ENCODE measurements around the gene UPF1. TPM values are rescaled to one million over a fixed set of nuclear protein-coding genes. Genes with fewer than 3 reads are reported as not detected.
A peak's percentile ranks its signal among the peaks of the same experiment; 100 is the strongest.
"Not testable (repeated sequence)": the region's sequence is repeated elsewhere in the genome, so short reads cannot be mapped to it uniquely, and the experiment has no call there.

The UPF1 gene
- total and polyA plus RNA-seq, 4 experiments from 2014 or later = 2.6 to 130 (median 74.3) TPM

DNA sequence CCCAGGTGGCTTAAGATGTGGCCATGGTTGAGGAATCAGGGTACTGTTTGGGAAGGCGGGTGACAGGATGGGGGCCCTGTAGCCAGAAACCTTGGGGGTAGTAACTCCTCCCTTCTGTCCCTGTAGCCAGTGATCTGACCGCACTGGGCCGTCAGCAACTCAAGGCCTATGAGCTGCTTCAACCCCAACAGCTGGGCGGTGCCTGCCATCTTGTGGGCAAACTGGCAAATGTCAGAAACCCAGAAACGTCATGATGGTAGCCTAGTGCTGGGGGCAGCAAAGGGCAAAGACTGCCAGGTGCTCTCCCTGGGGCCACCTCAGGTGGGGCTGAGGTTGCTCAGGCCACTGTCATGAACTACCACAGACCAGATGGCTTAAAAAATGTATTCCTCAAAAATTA lies 83.9 kb downstream of the UPF1 start:
- H3K4me1 ChIP-seq (ENCODE audit: insufficient read depth, low read length) = peaks cover 46% of the 10 kb centered on the region
- H3K27me3 ChIP-seq (ENCODE audit: insufficient read depth, low read length) = no peaks in the 10 kb centered on the region
- Mint-ChIP-seq H3K4me3 (peak overlapping the region in 5 of 8 donors; percentile 20 to 59 (median 34)), H3K27me3 (no peaks in the 10 kb centered on the region), H3K4me1 (peaks cover 20 to 71% (median 37%) of the 10 kb centered on the region in 4 donors), H3K27ac (peak overlapping the region in 2 of 7 donors; percentile 41 to 42), H3K36me3 (peaks cover 15 to 41% of the 10 kb centered on the region in 2 donors), H3K9me3 (no peaks in the 10 kb centered on the region)
- no peak overlapping the region for H3K27ac ChIP-seq (ENCODE audit: low read depth, low read length)
- no peak for DNase-seq
- no peaks in the 10 kb centered on the region for H3K9me3 ChIP-seq (ENCODE audit: control insufficient read depth in 1 of 2, low read length in 2 of 2)
- intact Hi-C loops (cut with micrococcal nuclease) = loop anchor here (5.0 to 10.0 kb wide), 4 partner anchors 51 to 1358 kb away; partner anchors contain the start of genes ARMC6, BORCS8, COLGALT1 and RFXANK
- POLR2A ChIA-PET (ENCODE audit: partially characterized antibody) = no interaction called here
- peaks cover 14% of the 10 kb centered on the region for H3K36me3 ChIP-seq (ENCODE audit: insufficient read depth, low read length)
- CTCF ChIA-PET (ENCODE audit: partially characterized antibody) = no interaction called here
- no peak overlapping the region for H3K4me3 ChIP-seq (ENCODE audit: low read length in 2 of 2)

DNA sequence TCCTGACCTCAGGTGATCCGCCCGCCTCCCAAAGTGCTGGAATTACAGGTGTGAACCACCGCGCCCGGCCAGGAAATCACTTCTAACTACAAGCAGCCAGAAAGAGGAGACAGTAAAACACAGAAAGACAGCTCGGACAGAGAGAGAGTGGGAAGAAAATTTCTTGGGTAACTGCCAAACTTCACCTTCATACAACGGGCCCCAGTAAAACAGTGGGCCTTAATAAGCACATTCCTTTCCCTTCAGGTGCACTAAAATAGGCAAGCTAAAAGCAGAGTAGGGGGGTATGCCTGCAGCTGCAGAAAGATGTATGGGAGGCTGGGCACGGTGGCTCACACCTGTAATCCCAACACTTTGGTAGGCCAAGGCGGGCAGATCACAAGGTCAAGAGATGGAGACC lies 85.8 kb downstream of the UPF1 start:
- POLR2A ChIA-PET (ENCODE audit: partially characterized antibody) = interaction anchor here (3.2 kb wide), 1 partner anchor 329 kb away, joined by 20 read pairs; the partner anchor contains the start of gene REX1BD
- H3K27me3 ChIP-seq (ENCODE audit: insufficient read depth, low read length); H3K9me3 Mint-ChIP-seq; H3K4me3 ChIP-seq (ENCODE audit: low read length in 2 of 2); H3K9me3 ChIP-seq (ENCODE audit: control insufficient read depth in 1 of 2, low read length in 2 of 2); DNase-seq; CTCF ChIA-PET (ENCODE audit: partially characterized antibody); H3K27me3 Mint-ChIP-seq; H3K27ac ChIP-seq (ENCODE audit: low read depth, low read length): not testable (repeated sequence)
- peak overlapping the region in 6 of 7 donors; percentile 32 to 91 (median 76) for H3K27ac Mint-ChIP-seq
- peaks cover 52% of the 10 kb centered on the region for H3K4me1 ChIP-seq (ENCODE audit: insufficient read depth, low read length)
- H3K4me1 Mint-ChIP-seq = peaks cover 23 to 78% (median 40%) of the 10 kb centered on the region in 4 donors
- intact Hi-C loops (cut with micrococcal nuclease) = loop anchor here (5.0 to 10.0 kb wide), 4 partner anchors 53 to 1360 kb away; partner anchors contain the start of genes ARMC6, BORCS8, COLGALT1 and RFXANK
- peaks cover 23 to 47% of the 10 kb centered on the region in 2 donors for H3K36me3 Mint-ChIP-seq
- H3K4me3 Mint-ChIP-seq = peak overlapping the region in 7 of 8 donors; percentile 70 to 95 (median 84)
- H3K36me3 ChIP-seq (ENCODE audit: insufficient read depth, low read length) = peaks cover 25% of the 10 kb centered on the region

Other genes starting within 250 kb of the UPF1 start
- 100 to 1,000 TPM; 150 to 154 TPM for gene REX1BD, start 243.2 kb upstream of the UPF1 start, total RNA-seq
- gene REX1BD, start 243.2 kb upstream of the UPF1 start, polyA plus RNA-seq = 100 to 1,000 TPM; 148 to 156 TPM
- not detected for gene CRLF1, start 225.2 kb upstream of the UPF1 start, total RNA-seq
- under 1 TPM in 1 of 2 donors, not detected in 1; 0.70 TPM for gene CRLF1, start 225.2 kb upstream of the UPF1 start, polyA plus RNA-seq
- not detected for gene TMEM59L, start 219.1 kb upstream of the UPF1 start, total RNA-seq
- gene TMEM59L, start 219.1 kb upstream of the UPF1 start, polyA plus RNA-seq = not detected
- 10 to 100 TPM; 13.4 to 14.8 TPM for gene KLHL26, start 194.9 kb upstream of the UPF1 start, total RNA-seq
- 1 to 10 TPM; 4.4 to 7.8 TPM for gene KLHL26, start 194.9 kb upstream of the UPF1 start, polyA plus RNA-seq
- 10 to 100 TPM; 19.6 to 20.8 TPM for gene CRTC1, start 148.3 kb upstream of the UPF1 start, total RNA-seq
- 1 to 10 TPM in 1 of 2 donors, not detected in 1; 1.7 TPM for gene CRTC1, start 148.3 kb upstream of the UPF1 start, polyA plus RNA-seq
- not detected for gene COMP, start 40.7 kb upstream of the UPF1 start, total RNA-seq
- not detected for gene COMP, start 40.7 kb upstream of the UPF1 start, polyA plus RNA-seq
- gene CERS1, start 64.2 kb downstream of the UPF1 start, total RNA-seq = not detected
- not detected for gene CERS1, start 64.2 kb downstream of the UPF1 start, polyA plus RNA-seq
- 100 to 1,000 TPM; 165 to 170 TPM for gene COPE, start 87.4 kb downstream of the UPF1 start, total RNA-seq
- gene COPE, start 87.4 kb downstream of the UPF1 start, polyA plus RNA-seq = 100 to 1,000 TPM; 273 to 276 TPM
- 10 to 100 TPM; 40.9 to 43.6 TPM for gene DDX49, start 87.8 kb downstream of the UPF1 start, total RNA-seq
- 10 to 100 TPM; 20.7 to 32.1 TPM for gene DDX49, start 87.8 kb downstream of the UPF1 start, polyA plus RNA-seq
- 1 to 10 TPM; 2.1 to 2.4 TPM for gene HOMER3, start 109.3 kb downstream of the UPF1 start, total RNA-seq
- 1 to 10 TPM; 2.6 to 2.7 TPM for gene HOMER3, start 109.3 kb downstream of the UPF1 start, polyA plus RNA-seq
- 100 to 1,000 TPM; 111 to 113 TPM for gene SUGP2, start 201.6 kb downstream of the UPF1 start, total RNA-seq
- 1 to 10 TPM; 3.9 to 8.2 TPM for gene SUGP2, start 201.6 kb downstream of the UPF1 start, polyA plus RNA-seq
- 10 to 100 TPM; 11.8 to 12.8 TPM for gene ARMC6, start 201.6 kb downstream of the UPF1 start, total RNA-seq
- 10 to 100 TPM; 23.6 to 25.8 TPM for gene ARMC6, start 201.6 kb downstream of the UPF1 start, polyA plus RNA-seq
- 10 to 100 TPM; 28.3 to 31.6 TPM for gene SLC25A42, start 232.0 kb downstream of the UPF1 start, total RNA-seq
- gene SLC25A42, start 232.0 kb downstream of the UPF1 start, polyA plus RNA-seq = 10 to 100 TPM; 11.3 to 13.7 TPM

Data from CD4-positive, alpha-beta memory T cell (primary cell).